Measurements from ENCODE around the gene PTK7. TPM values are rescaled to one million over a fixed set of nuclear protein-coding genes. Genes with fewer than 3 reads are reported as not detected.

Gene PTK7
- total RNA-seq, 1 donor from 2014 or later = 308 TPM

- no peak for TF ChIP-seq CTCF (IDR thresholded peaks at IDR 0.05; ENCODE audit: unreplicated experiment)
- Mint-ChIP-seq H3K9me3 (no peaks in the 10 kb centered on the region), H3K27ac (no peak overlapping the region), H3K4me3 (no peak overlapping the region), H3K36me3 (peaks cover 35% of the 10 kb centered on the region), H3K4me1 (no peaks in the 10 kb centered on the region), H3K27me3 (ENCODE audit: low read depth) (no peaks in the 10 kb centered on the region)
- DNase-seq (ENCODE audit: low spot score in 2 of 2, unreplicated experiment in 2 of 2) = no peak
These were observed 129.7 kb downstream of the PTK7 start for GRCh38 chr6:43205849-43206248.

- no peak overlapping the region for H3K4me3 Mint-ChIP-seq
- no peak for DNase-seq (ENCODE audit: low spot score in 2 of 2, unreplicated experiment in 2 of 2)
- H3K4me1 Mint-ChIP-seq = no peaks in the 10 kb centered on the region
- H3K27me3 Mint-ChIP-seq (ENCODE audit: low read depth) = no peaks in the 10 kb centered on the region
- TF ChIP-seq CTCF (IDR thresholded peaks at IDR 0.05; ENCODE audit: unreplicated experiment) = no peak
- no peaks in the 10 kb centered on the region for H3K9me3 Mint-ChIP-seq
- H3K27ac Mint-ChIP-seq = no peak overlapping the region
- H3K36me3 Mint-ChIP-seq = peaks cover 31% of the 10 kb centered on the region
These were observed 131.2 kb downstream of the PTK7 start for GRCh38 chr6:43207286-43207685.

Other genes starting within 250 kb of the PTK7 start
- gene RPL7L1, start 196.7 kb upstream of the PTK7 start, total RNA-seq = 89.2 to 90.6 TPM (median 90.1 TPM) in 3 replicates
- not detected in 3 replicates for gene PTCRA, start 160.3 kb upstream of the PTK7 start, total RNA-seq
- 61.0 to 64.4 TPM (median 61.6 TPM) in 3 replicates for gene CNPY3, start 146.8 kb upstream of the PTK7 start, total RNA-seq
- gene GNMT, start 115.6 kb upstream of the PTK7 start, total RNA-seq = 1.2 to 1.7 TPM (median 1.4 TPM) in 3 replicates
- 31.2 to 32.9 TPM (median 32.3 TPM) in 3 replicates for gene PEX6, start 97.1 kb upstream of the PTK7 start, total RNA-seq
- 45.1 to 46.3 TPM (median 46.2 TPM) in 3 replicates for gene PPP2R5D, start 91.7 kb upstream of the PTK7 start, total RNA-seq
- gene MEA1, start 62.4 kb upstream of the PTK7 start, total RNA-seq = 56.3 to 64.2 TPM (median 60.1 TPM) in 3 replicates
- 88.3 to 97.3 TPM (median 95.1 TPM) in 3 replicates for gene KLHDC3, start 62.1 kb upstream of the PTK7 start, total RNA-seq
- 44.2 to 45.9 TPM (median 45.1 TPM) in 3 replicates for gene RRP36, start 54.7 kb upstream of the PTK7 start, total RNA-seq
- gene CUL7, start 22.5 kb upstream of the PTK7 start, total RNA-seq = 88.0 to 90.9 TPM (median 90.6 TPM) in 3 replicates
- 50.5 to 55.5 TPM (median 54.9 TPM) in 3 replicates for gene MRPL2, start 16.9 kb upstream of the PTK7 start, total RNA-seq
- 61.9 to 69.2 TPM (median 69.0 TPM) in 3 replicates for gene KLC4, start 16.7 kb upstream of the PTK7 start, total RNA-seq
- gene SRF, start 95.0 kb downstream of the PTK7 start, total RNA-seq = 52.0 to 52.8 TPM (median 52.2 TPM) in 3 replicates
- gene CUL9, start 105.9 kb downstream of the PTK7 start, total RNA-seq = 65.5 to 72.1 TPM (median 71.6 TPM) in 3 replicates
- 49.0 to 52.3 TPM (median 49.4 TPM) in 3 replicates for gene DNPH1, start 153.2 kb downstream of the PTK7 start, total RNA-seq
- gene TTBK1, start 167.2 kb downstream of the PTK7 start, total RNA-seq = 0.29 to 0.34 TPM (median 0.29 TPM) in 3 replicates
- not detected in 3 replicates for gene SLC22A7, start 221.9 kb downstream of the PTK7 start, total RNA-seq
- 2.2 to 3.4 TPM (median 2.9 TPM) in 3 replicates for gene CRIP3, start 232.5 kb downstream of the PTK7 start, total RNA-seq

All from mesothelial cell of epicardium (in vitro differentiated cells).